HEK293 (cell line): ENCODE results near the gene MXRA8.

Source experiments
- AEBP2 ChIP-seq: fragments of 450-650 bp; formaldehyde crosslinking; IDR thresholded peaks from 2 replicates; pipeline ENCODE4 v1.5.1; 2016; ENCODE audit warnings: missing biosample characterization, missing genetic modification characterization, borderline replicate concordance
- BCL11A ChIP-seq: fragments of 450-650 bp; formaldehyde crosslinking; IDR thresholded peaks from 2 replicates; pipeline ENCODE4 v1.5.1; 2016; ENCODE audit warnings: low read depth, missing biosample characterization, missing genetic modification characterization
- HIC1 ChIP-seq: fragments of 450-650 bp; formaldehyde crosslinking; IDR thresholded peaks from 2 replicates; pipeline ENCODE4 v1.5.1; 2016; ENCODE audit warnings: missing biosample characterization, missing genetic modification characterization
- HOXC10 ChIP-seq: sonication (generic); formaldehyde crosslinking; IDR thresholded peaks from 2 replicates; pipeline ENCODE4 v1.8.1; 2023; ENCODE audit warnings: mild to moderate bottlenecking, missing genetic modification reagents
- INSM2 ChIP-seq: fragments of 450-650 bp; formaldehyde crosslinking; IDR thresholded peaks from 2 replicates; pipeline ENCODE4 v1.5.1; 2016; ENCODE audit warnings: missing biosample characterization, missing genetic modification characterization
- KLF7 ChIP-seq: fragments of 450-650 bp; formaldehyde crosslinking; IDR thresholded peaks from 2 replicates; pipeline ENCODE4 v1.5.1; 2016; ENCODE audit warnings: missing biosample characterization, missing genetic modification characterization, borderline replicate concordance
- PATZ1 ChIP-seq: fragments of 450-650 bp; formaldehyde crosslinking; IDR thresholded peaks from 2 replicates; pipeline ENCODE4 v1.5.1; 2016; ENCODE audit warnings: missing biosample characterization, missing genetic modification characterization
- SALL2 ChIP-seq: fragments of 450-650 bp; formaldehyde crosslinking; IDR thresholded peaks from 2 replicates; pipeline ENCODE4 v1.5.0; 2017; ENCODE audit warnings: missing biosample characterization, mild to moderate bottlenecking, missing genetic modification characterization, borderline replicate concordance
- ZBTB6 ChIP-seq: fragments of 450-650 bp; formaldehyde crosslinking; IDR thresholded peaks from 2 replicates; pipeline ENCODE4 v1.5.1; 2017; ENCODE audit warnings: missing biosample characterization, missing genetic modification characterization
- ZFP37 ChIP-seq: fragments of 450-650 bp; formaldehyde crosslinking; IDR thresholded peaks from 2 replicates; pipeline ENCODE4 v1.5.1; 2016; ENCODE audit warnings: missing biosample characterization, missing genetic modification characterization
- ZNF112 ChIP-seq: fragments of 450-650 bp; formaldehyde crosslinking; IDR thresholded peaks from 2 replicates; pipeline ENCODE4 v1.5.0; 2017; ENCODE audit warnings: missing biosample characterization, missing genetic modification characterization
- ZNF121 ChIP-seq: fragments of 450-650 bp; formaldehyde crosslinking; IDR thresholded peaks from 2 replicates; pipeline ENCODE4 v1.5.1; 2016; ENCODE audit warnings: missing biosample characterization, missing genetic modification characterization
- ZNF132 ChIP-seq: fragments of 450-650 bp; formaldehyde crosslinking; IDR thresholded peaks from 2 replicates; pipeline ENCODE4 v1.5.1; 2017; ENCODE audit warnings: missing biosample characterization, missing genetic modification characterization, borderline replicate concordance
- ZNF239 ChIP-seq: fragments of 450-650 bp; formaldehyde crosslinking; IDR thresholded peaks from 2 replicates; pipeline ENCODE4 v1.5.1; 2016; ENCODE audit warnings: missing biosample characterization, missing genetic modification characterization
- ZNF26 ChIP-seq: fragments of 450-650 bp; formaldehyde crosslinking; IDR thresholded peaks from 2 replicates; pipeline ENCODE4 v1.5.1; 2016; ENCODE audit warnings: missing biosample characterization, missing genetic modification characterization
- ZNF280D ChIP-seq: fragments of 450-650 bp; formaldehyde crosslinking; IDR thresholded peaks from 2 replicates; pipeline ENCODE4 v1.5.1; 2016; ENCODE audit warnings: missing biosample characterization, missing genetic modification characterization
- ZNF433 ChIP-seq: fragments of 450-650 bp; formaldehyde crosslinking; IDR thresholded peaks from 2 replicates; pipeline ENCODE4 v1.5.1; 2016; ENCODE audit warnings: missing biosample characterization, missing genetic modification characterization, low read depth
- ZNF48 ChIP-seq: fragments of 450-650 bp; formaldehyde crosslinking; IDR thresholded peaks from 2 replicates; pipeline ENCODE4 v1.5.1; 2016; ENCODE audit warnings: missing biosample characterization, missing genetic modification characterization
- ZNF571 ChIP-seq: fragments of 450-650 bp; formaldehyde crosslinking; IDR thresholded peaks from 2 replicates; pipeline ENCODE4 v1.5.0; 2017; ENCODE audit warnings: missing biosample characterization, missing genetic modification characterization
- ZNF639 ChIP-seq: fragments of 450-650 bp; formaldehyde crosslinking; IDR thresholded peaks from 2 replicates; pipeline ENCODE4 v1.5.1; 2016; ENCODE audit warnings: missing biosample characterization, missing genetic modification characterization
- ZNF677 ChIP-seq: fragments of 450-650 bp; IDR thresholded peaks from 2 replicates; pipeline ENCODE4 v1.5.0; 2018; ENCODE audit warnings: missing biosample characterization, mild to moderate bottlenecking, missing genetic modification characterization, moderate library complexity
- ZNF76 ChIP-seq: fragments of 450-650 bp; formaldehyde crosslinking; IDR thresholded peaks from 2 replicates; pipeline ENCODE4; 2016; ENCODE audit warnings: low read depth, missing biosample characterization, missing genetic modification characterization, borderline replicate concordance
- TF ChIP-seq, protein P1 (sequence below): fragments of 450-650 bp; formaldehyde crosslinking; IDR thresholded peaks from 2 replicates; pipeline ENCODE4 v1.5.1; 2016; ENCODE audit warnings: missing biosample characterization, missing genetic modification characterization

MXRA8 gene

GRCh38 chr1:1324084-1324523 is 34.3 kb downstream of the MXRA8 start (continued):
- TF ChIP-seq ZNF639 (no peak), PATZ1 (tag by site-specific recombination) (no peak), ZNF76 (peak; percentile 66; the same call in 1 of the 2 replicates), AEBP2 (no peak), HIC1 (tag by site-specific recombination) (no peak), ZBTB6 (tag by site-specific recombination) (no peak), ZNF433 (tag by site-specific recombination) (no peak), INSM2 (tag by site-specific recombination) (no peak), ZNF239 (no peak), ZNF677 (tag by site-specific recombination) (no peak), ZNF26 (tag by site-specific recombination) (no peak), SALL2 (tag by site-specific recombination) (no peak), ZFP37 (tag by site-specific recombination) (no peak), HOXC10 (CRISPR knock-in tag) (no peak), ZNF132 (tag by site-specific recombination) (no peak), ZNF112 (tag by site-specific recombination) (no peak), ZNF571 (tag by site-specific recombination) (no peak), BCL11A (tag by site-specific recombination) (no peak), KLF7 (tag by site-specific recombination) (no peak), ZNF280D (tag by site-specific recombination) (no peak), ZNF121 (tag by site-specific recombination) (no peak), ZNF48 (no peak)
- TF ChIP-seq, protein P1, sequence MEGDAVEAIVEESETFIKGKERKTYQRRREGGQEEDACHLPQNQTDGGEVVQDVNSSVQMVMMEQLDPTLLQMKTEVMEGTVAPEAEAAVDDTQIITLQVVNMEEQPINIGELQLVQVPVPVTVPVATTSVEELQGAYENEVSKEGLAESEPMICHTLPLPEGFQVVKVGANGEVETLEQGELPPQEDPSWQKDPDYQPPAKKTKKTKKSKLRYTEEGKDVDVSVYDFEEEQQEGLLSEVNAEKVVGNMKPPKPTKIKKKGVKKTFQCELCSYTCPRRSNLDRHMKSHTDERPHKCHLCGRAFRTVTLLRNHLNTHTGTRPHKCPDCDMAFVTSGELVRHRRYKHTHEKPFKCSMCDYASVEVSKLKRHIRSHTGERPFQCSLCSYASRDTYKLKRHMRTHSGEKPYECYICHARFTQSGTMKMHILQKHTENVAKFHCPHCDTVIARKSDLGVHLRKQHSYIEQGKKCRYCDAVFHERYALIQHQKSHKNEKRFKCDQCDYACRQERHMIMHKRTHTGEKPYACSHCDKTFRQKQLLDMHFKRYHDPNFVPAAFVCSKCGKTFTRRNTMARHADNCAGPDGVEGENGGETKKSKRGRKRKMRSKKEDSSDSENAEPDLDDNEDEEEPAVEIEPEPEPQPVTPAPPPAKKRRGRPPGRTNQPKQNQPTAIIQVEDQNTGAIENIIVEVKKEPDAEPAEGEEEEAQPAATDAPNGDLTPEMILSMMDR (tag by site-specific recombination): no peak
